ENCODE results near the gene SS18L1.

Gene SS18L1

GRCh38 chr20:62149532-62150309 lies 6.2 kb downstream of the SS18L1 start:
- Histone ChIP-seq H3K27ac (peak overlapping the region in 5 of 21 experiments; percentile 5 to 38 (median 28)), H3K4me3 (no peak overlapping the region)

GRCh38 chr20:62150310-62150575 lies 6.7 kb downstream of the SS18L1 start:
- H3K27ac ChIP-seq: peak overlapping the region in 1 of 21 experiments; percentile 38

GRCh38 chr20:62151225-62151624 lies 7.7 kb downstream of the SS18L1 start:
- Histone ChIP-seq H3K27ac (no peak overlapping the region), H3K4me3 (no peak overlapping the region)

More at GRCh38 chr20:62150310-62150575, 6.7 kb downstream of the SS18L1 start:
- H3K4me3 ChIP-seq: no peak overlapping the region

- H3K4me3 ChIP-seq: no peak overlapping the region
- H3K27ac ChIP-seq: no peak overlapping the region
Measured at GRCh38 chr20:62151835-62152364, 8.3 kb downstream of the SS18L1 start.

- Histone ChIP-seq H3K4me3 (no peak overlapping the region), H3K27ac (no peak overlapping the region)
Measured at GRCh38 chr20:62155428-62156253, 12.1 kb downstream of the SS18L1 start.

GRCh38 chr20:62156254-62156556 lies 12.6 kb downstream of the SS18L1 start:
- H3K4me3 ChIP-seq: no peak overlapping the region
- H3K27ac ChIP-seq: no peak overlapping the region

- H3K4me3 ChIP-seq: no peak overlapping the region
- peak overlapping the region in 1 of 21 experiments; percentile 32 for H3K27ac ChIP-seq
Measured at GRCh38 chr20:62156592-62157386, 13.2 kb downstream of the SS18L1 start.

GRCh38 chr20:62157387-62158087 lies 14.0 kb downstream of the SS18L1 start:
- no peak overlapping the region for H3K4me3 ChIP-seq
- no peak overlapping the region for H3K27ac ChIP-seq

- no peak overlapping the region for H3K27ac ChIP-seq
- no peak overlapping the region for H3K4me3 ChIP-seq
Measured at GRCh38 chr20:62158088-62158400, 14.5 kb downstream of the SS18L1 start.

GRCh38 chr20:62158541-62158940 lies 15.0 kb downstream of the SS18L1 start:
- Histone ChIP-seq H3K4me3 (no peak overlapping the region), H3K27ac (no peak overlapping the region)

- peak overlapping the region in 3 of 21 experiments; percentile 9 to 48 (median 32) for H3K27ac ChIP-seq
- H3K4me3 ChIP-seq: no peak overlapping the region
Measured at GRCh38 chr20:62159052-62159451, 15.5 kb downstream of the SS18L1 start.

- Histone ChIP-seq H3K27ac (peak overlapping the region in 5 of 21 experiments; percentile 9 to 49 (median 32)), H3K4me3 (no peak overlapping the region)
Measured at GRCh38 chr20:62159839-62160238, 16.3 kb downstream of the SS18L1 start.

GRCh38 chr20:62160253-62160652 lies 16.7 kb downstream of the SS18L1 start:
- Histone ChIP-seq H3K4me3 (no peak overlapping the region), H3K27ac (no peak overlapping the region)

- H3K27ac ChIP-seq: peak overlapping the region in 1 of 21 experiments; percentile 69
Measured at GRCh38 chr20:62160876-62161275, 17.3 kb downstream of the SS18L1 start.

GRCh38 chr20:62161347-62161746 lies 17.8 kb downstream of the SS18L1 start:
- H3K4me3 ChIP-seq: no peak overlapping the region
- peak overlapping the region in 2 of 21 experiments; percentile 17 to 69 for H3K27ac ChIP-seq

More at GRCh38 chr20:62160876-62161275, 17.3 kb downstream of the SS18L1 start:
- no peak overlapping the region for H3K4me3 ChIP-seq

GRCh38 chr20:62162765-62163484 lies 19.4 kb downstream of the SS18L1 start:
- Histone ChIP-seq H3K27ac (peak overlapping the region in 1 of 21 experiments; percentile 54), H3K4me3 (no peak overlapping the region)

GRCh38 chr20:62163485-62163865 lies 19.9 kb downstream of the SS18L1 start:
- peak overlapping the region in 1 of 21 experiments; percentile 54 for H3K27ac ChIP-seq

GRCh38 chr20:62163986-62164762 lies 20.6 kb downstream of the SS18L1 start:
- Histone ChIP-seq H3K27ac (peak overlapping the region in 1 of 21 experiments; percentile 54), H3K4me3 (no peak overlapping the region)

More at GRCh38 chr20:62163485-62163865, 19.9 kb downstream of the SS18L1 start:
- no peak overlapping the region for H3K4me3 ChIP-seq

All from skin epidermis (tissue), 12 donors.